Gastroesophageal sphincter (tissue), 4 donors: Measurements from ENCODE around the gene IL17B. TPM values are rescaled to one million over a fixed set of nuclear protein-coding genes. Genes with fewer than 3 reads are reported as not detected.
A peak's percentile ranks its signal among the peaks of the same experiment; 100 is the strongest.

Experiments used
- ATAC-seq: fragments of 150-250 bp; one replicate; pipeline ENCODE4 v1.9.1; 2016; ENCODE audit warnings: mild to moderate bottlenecking, moderate library complexity
- H3K27ac ChIP-seq, 4 donors: fragments of 200-600 bp; sonication (generic) in 3 of 4; 1 replicate in 3 of 4; 2 replicates in 1 of 4; pipeline ENCODE4 v1.5.1; 2016 to 2019
- H3K27me3 ChIP-seq: fragments of 200-600 bp; sonication (generic); one replicate; pipeline ENCODE4 v1.5.1; 2019
- H3K36me3 ChIP-seq, 2 donors: fragments of 200-600 bp; sonication (generic); one replicate each; pipeline ENCODE4 v1.5.1; 2019; ENCODE audit warnings: control low read depth in 1 of 2
- H3K4me1 ChIP-seq, 3 donors: fragments of 200-600 bp; sonication (generic); 1 replicate in 2 of 3; 2 replicates in 1 of 3; pipeline ENCODE4 v1.5.1; 2016 to 2019; ENCODE audit warnings: control low read depth in 2 of 3
- H3K4me3 ChIP-seq, 2 donors: fragments of 200-600 bp; sonication (generic); one replicate each; pipeline ENCODE4 v1.5.1; 2019; ENCODE audit warnings: mild to moderate bottlenecking in 1 of 2, moderate library complexity in 1 of 2
- H3K9me3 ChIP-seq, 3 donors: fragments of 200-600 bp; sonication (generic); one replicate each; pipeline ENCODE4 v1.5.1; 2017 to 2019; ENCODE audit warnings: control low read depth in 2 of 3
- EP300 ChIP-seq: sonication (generic); formaldehyde crosslinking; IDR thresholded peaks from one replicate; pipeline ENCODE4 v1.6.1; 2017; ENCODE audit warnings: antibody characterized with exemption, mild to moderate bottlenecking
- POLR2A ChIP-seq, 2 donors: fragments of 450-650 bp; IDR thresholded peaks; one replicate each; pipeline ENCODE4 v1.6.1; 2017; ENCODE audit warnings: antibody characterized with exemption in 2 of 2, mild to moderate bottlenecking in 2 of 2, moderate library complexity in 1 of 2
- POLR2AphosphoS5 ChIP-seq: sonication (generic); formaldehyde crosslinking; IDR thresholded peaks from one replicate; pipeline ENCODE4 v1.6.1; 2017; ENCODE audit warnings: antibody characterized with exemption
- WGBS, 2 donors: methylation state at CpG; one replicate each; pipeline ENCODE4 v1.1.5; 2018; ENCODE audit warnings: low coverage in 1 of 2; 5-methylcytosine and 5-hydroxymethylcytosine counted together
- total RNA-seq, 4 donors: library from RNA; depleted of rRNA; stranded (reverse); fragments of >200 nt; gene quantifications; one replicate each; pipeline ENCODE4 v1.1.0, GENCODE V29; 2016
- TF ChIP-seq, protein P1 (sequence below), 4 experiments: fragments of 200-600 bp in 2 of 4; fragments of 450-650 bp in 2 of 4; sonication (generic) in 1 of 4; IDR thresholded peaks; one replicate each; pipeline ENCODE4 v1.5.1; 2017 to 2019; ENCODE audit warnings: antibody characterized with exemption in 4 of 4, mild to moderate bottlenecking in 2 of 4, moderate library complexity in 2 of 4

The IL17B gene
- total RNA-seq, 4 donors from 2014 or later, result 2.3 to 7.2 (median 4.0) TPM

DNA sequence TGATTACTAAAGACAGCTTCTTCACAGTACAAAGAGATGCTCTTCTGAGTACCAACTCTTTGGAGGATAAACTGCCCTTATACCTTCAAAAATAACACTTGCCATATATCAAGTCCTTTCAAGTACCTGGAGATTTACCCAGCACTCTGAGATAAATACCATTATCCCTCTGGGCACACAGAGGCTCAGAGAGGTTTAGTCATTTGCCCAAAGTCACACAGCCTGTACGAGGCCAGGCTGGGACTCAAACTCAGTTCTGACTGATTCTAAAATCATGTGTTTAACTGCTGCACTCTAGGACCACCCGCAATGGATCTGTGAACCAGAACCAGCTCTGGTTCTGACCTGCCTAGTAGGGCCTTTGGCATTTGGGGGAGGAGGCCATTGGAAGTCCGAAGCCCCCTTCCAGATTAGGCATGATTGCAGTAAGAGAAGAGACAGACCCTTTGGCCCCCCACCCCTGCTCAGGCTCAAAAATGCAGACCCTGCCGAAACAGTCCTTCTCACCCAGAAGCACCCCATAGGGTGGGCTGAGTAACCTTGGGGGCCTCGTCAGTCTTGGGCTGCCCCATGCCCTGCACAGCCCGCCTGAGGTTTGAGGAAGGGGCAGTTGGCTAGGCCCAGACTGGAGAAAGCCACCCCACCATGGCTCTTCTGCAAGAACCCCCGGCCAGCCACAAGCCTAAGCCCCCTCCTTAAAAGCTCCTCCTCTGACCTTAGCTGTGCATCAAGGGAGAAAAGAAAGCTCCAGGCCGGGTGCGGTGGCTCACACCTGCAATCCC, 32.8 kb upstream of the IL17B start:
- Histone ChIP-seq H3K27ac (peak overlapping the region; percentile 93 to 100 (median 95)), H3K4me1 (peaks cover 0 to 52% (median 18%) of the 10 kb centered on the region in 3 donors), H3K9me3 (no peaks in the 10 kb centered on the region), H3K27me3 (no peaks in the 10 kb centered on the region), H3K36me3 (peaks cover 12 to 91% of the 10 kb centered on the region in 2 donors), H3K4me3 (peak overlapping the region; percentile 74 to 84)
- WGBS, 2 donors, result 0 to 33% methylated on average over 1 of the region's 9 CpGs
- TF ChIP-seq, protein P1, sequence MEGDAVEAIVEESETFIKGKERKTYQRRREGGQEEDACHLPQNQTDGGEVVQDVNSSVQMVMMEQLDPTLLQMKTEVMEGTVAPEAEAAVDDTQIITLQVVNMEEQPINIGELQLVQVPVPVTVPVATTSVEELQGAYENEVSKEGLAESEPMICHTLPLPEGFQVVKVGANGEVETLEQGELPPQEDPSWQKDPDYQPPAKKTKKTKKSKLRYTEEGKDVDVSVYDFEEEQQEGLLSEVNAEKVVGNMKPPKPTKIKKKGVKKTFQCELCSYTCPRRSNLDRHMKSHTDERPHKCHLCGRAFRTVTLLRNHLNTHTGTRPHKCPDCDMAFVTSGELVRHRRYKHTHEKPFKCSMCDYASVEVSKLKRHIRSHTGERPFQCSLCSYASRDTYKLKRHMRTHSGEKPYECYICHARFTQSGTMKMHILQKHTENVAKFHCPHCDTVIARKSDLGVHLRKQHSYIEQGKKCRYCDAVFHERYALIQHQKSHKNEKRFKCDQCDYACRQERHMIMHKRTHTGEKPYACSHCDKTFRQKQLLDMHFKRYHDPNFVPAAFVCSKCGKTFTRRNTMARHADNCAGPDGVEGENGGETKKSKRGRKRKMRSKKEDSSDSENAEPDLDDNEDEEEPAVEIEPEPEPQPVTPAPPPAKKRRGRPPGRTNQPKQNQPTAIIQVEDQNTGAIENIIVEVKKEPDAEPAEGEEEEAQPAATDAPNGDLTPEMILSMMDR (IDR thresholded peaks at IDR 0.05), result no peak
- peak; percentile 30 for TF ChIP-seq POLR2AphosphoS5
- TF ChIP-seq POLR2A (IDR thresholded peaks at IDR 0.05), result peak; percentile 24 to 37
- ATAC-seq, result no peak

DNA sequence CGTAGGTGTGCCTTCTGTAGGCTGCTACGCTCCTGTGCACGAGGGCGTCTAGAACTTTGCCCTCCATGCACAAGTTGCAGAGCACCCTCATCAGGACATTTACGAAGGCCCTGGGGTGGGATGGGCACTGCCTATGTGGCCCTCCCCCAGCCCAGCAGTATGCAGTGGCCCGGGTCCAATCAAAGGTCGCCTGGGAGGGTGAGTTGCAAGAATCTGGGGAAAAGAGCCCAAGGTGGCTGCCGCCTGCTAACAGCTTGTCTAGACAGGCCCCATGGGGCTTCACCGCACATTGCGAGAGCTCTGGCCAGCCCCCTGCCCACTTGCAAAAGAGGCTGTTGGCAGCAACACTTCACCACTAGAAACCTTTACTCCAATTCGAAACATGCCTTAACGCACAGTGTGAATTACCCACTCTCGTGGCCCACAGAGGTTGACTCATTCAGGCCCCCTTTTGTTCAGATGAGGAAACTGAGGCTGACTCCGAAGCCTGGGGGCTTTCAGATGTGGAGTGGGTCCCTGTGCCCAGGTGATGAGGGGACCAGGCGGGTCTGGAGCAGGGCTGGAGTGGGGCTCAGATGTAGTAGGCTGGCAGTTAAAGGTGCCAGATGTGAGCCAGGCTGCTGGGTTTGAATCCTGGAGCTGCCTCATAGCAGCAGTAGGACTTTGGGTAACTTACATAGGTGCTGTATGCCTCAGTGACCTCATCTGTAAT, 31.8 kb upstream of the IL17B start:
- ATAC-seq, result no peak
- Histone ChIP-seq H3K4me1 (peaks cover 0 to 46% (median 14%) of the 10 kb centered on the region in 3 donors), H3K4me3 (peak overlapping the region; percentile 74 to 84), H3K27me3 (no peaks in the 10 kb centered on the region), H3K9me3 (no peaks in the 10 kb centered on the region), H3K27ac (peak overlapping the region; percentile 93 to 100 (median 95)), H3K36me3 (peaks cover 12 to 80% of the 10 kb centered on the region in 2 donors)
- WGBS, 2 donors, result 0 to 21% methylated on average over 2 to 7 of the region's 15 CpGs
- TF ChIP-seq EP300 (no peak), POLR2A (IDR thresholded peaks at IDR 0.05) (peak; percentile 36 to 39), POLR2AphosphoS5 (peak; percentile 58)
- TF ChIP-seq, protein P1 (IDR thresholded peaks at IDR 0.05), result no peak

DNA sequence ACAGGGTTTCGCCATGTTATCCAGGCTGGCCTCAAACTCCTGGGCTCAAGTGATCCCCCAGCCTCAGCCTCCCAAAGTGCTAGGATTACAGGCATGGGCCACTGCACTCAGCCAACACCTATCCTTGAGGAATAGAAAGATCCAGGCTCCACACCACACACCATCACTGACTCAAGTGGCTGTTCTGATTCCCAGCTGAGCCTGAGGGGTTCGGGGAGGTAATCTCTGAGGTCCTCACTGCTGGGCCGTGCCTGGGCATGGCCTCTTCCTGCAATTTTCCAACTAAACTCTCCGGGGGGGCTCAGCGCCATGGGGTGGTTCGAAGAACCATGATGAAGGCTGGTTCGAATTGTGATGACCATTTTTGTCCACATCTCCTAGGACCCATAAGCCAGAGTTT, 31.0 kb upstream of the IL17B start:
- Histone ChIP-seq H3K27me3 (no peaks in the 10 kb centered on the region), H3K36me3 (peaks cover 12 to 72% of the 10 kb centered on the region in 2 donors), H3K4me1 (peaks cover 0 to 46% (median 13%) of the 10 kb centered on the region in 3 donors), H3K4me3 (peak overlapping the region; percentile 74 to 84), H3K9me3 (no peaks in the 10 kb centered on the region), H3K27ac (peak overlapping the region; percentile 93 to 100 (median 95))
- 45% methylated on average over 2 of the region's 7 CpGs; no CpG with 5 or more reads in 1 of the 2 donors for WGBS, 2 donors
- peak; percentile 26 for TF ChIP-seq POLR2AphosphoS5
- peak; percentile 32 to 44 for TF ChIP-seq POLR2A (IDR thresholded peaks at IDR 0.05)
- TF ChIP-seq, protein P1 (IDR thresholded peaks at IDR 0.05), result no peak
- ATAC-seq, result no peak

DNA sequence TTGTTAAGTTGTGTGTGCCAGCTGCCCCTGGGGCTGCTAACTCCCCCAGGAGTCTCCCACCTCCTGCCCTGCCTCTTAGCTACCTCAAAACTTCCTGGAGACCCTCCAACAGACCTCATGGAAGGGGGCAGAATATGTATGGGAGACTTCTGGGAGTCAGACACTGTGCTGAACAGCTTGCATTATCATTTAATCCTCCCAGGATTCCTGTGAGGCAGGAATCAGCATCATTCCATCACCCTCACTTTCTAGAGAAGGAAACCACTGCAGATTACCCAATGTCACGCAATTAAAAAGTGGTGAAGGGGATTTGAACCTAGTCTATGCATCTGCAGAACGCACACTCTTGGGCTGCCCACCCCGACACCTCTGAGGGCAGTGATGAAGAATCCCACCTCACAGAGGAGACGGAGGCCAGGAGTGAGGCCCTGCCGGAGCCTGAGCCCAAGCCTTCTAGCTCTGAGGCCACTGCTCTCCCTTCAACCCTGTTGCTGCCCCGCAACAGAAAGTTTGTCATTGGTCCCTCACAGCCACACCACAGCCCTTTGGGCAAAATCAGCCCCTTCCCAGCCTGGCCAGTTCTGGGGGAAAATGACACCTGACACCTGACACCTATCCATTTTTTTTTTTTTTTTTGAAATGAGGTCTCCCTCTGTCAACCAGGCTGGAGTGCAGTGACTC, 30.3 kb upstream of the IL17B start:
- 14 to 34% methylated on average over 4 to 6 of the region's 6 CpGs for WGBS, 2 donors
- no peak for ATAC-seq
- peak overlapping the region; percentile 93 to 100 (median 95) for H3K27ac ChIP-seq
- H3K4me1 ChIP-seq, result peaks cover 0 to 46% (median 8%) of the 10 kb centered on the region in 3 donors
- peak overlapping the region; percentile 74 to 84 for H3K4me3 ChIP-seq
- H3K36me3 ChIP-seq, result peaks cover 12 to 65% of the 10 kb centered on the region in 2 donors
- H3K9me3 ChIP-seq, result no peaks in the 10 kb centered on the region
- TF ChIP-seq EP300 (no peak), POLR2A (IDR thresholded peaks at IDR 0.05) (peak; percentile 44 to 45), POLR2AphosphoS5 (peak; percentile 51)
- H3K27me3 ChIP-seq, result no peaks in the 10 kb centered on the region
